NCI-H510A (cell line): ENCODE results near the gene CD300A.
"Not testable (repeated sequence)": the region's sequence is repeated elsewhere in the genome, so short reads cannot be mapped to it uniquely, and the experiment has no call there.

Experiments used
- DNase-seq: peaks from one replicate; lab custom pipeline; 2025; lab: John Stamatoyannopoulos, UW

Gene CD300A

DNA sequence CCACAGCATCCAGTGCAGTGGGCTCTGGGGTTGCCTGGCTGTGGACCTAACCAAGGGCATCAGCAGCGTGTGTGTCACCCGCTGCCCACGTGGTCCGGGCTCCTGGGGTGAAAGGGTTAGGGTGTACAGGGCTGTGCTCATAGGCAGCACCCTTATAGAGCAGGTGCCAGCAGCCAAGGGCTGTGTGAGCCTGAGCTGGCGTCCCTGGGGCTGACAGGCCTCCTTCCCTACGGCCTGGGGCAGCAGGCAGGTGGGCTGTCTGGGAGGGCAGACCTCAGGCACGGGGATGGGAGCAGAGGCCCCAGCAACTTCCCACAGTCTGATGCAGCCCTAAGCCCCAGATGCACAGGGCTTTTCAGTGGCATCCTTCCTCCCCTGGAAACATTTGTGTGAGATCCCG, 13.9 kb downstream of the CD300A start:
- DNase-seq = no peak

DNA sequence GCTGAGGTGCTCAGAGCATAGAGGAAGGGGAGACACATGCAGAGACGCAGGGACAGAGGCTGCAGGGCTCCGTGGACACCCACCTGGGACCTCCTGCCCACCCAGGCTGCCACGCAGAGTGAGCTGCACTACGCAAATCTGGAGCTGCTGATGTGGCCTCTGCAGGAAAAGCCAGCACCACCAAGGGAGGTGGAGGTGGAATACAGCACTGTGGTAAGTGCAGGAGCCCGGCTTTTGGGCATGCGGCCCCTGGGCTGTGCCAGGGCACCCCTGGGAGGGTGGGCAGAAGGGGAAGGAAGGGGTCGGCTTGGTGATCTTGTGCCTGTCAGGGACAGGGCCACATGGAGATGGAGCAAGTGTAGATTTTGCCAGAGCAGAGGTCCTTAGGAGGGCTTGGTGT, 15.2 kb downstream of the CD300A start:
- no peak for DNase-seq

DNA sequence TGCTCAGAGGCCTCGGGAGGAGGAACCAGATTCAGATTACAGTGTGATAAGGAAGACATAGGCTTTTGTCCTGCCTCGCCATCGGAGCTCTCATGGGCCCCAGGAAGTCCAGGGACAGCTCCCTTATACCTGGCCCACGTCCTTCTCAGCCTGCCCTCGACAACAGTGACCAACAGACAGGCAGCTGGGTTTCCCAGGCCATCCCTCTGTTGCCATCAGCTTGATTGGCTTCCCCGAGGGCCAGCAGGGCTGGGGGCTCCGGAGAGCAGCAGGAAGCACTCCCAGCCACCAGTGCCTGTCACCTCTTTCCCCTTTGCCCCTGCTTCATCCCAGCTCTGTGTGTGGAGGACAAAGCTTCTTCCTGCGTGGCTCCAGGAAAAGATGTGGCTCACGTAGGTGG, 17.6 kb downstream of the CD300A start:
- DNase-seq = no peak

DNA sequence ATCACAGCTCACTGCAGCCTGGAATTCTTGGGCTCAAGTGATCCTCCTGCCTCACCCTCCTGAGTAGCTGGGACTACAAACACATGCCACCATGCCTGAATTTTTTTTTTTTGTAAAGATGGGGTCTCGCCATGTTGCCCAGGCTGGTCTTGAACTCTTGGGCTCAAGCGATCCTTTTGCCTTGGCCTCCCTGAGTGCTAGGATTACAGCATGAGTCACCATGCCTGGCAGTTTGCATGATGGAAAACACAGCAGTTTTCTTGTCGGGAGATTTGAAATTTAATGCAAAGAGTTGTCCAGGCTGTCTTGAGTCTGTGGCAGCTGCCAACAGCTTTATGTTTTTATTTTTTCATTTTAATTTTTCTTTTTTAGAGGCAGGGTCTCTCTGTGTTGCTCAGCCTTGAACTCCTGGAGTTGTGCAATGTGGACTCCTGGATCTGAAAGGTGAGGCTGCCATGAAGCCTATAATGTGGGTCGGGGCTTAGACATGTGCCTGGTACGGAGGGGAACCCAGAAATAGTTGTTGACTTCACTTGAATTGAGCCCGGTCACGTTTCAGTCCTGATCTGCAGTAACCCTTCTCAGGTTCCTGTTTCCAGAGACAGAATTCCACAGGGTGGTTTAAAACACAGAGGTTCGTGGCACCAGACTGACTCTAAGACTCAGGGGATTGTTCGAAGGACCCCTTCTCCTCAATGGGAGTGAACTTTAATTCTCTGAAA, 18.7 kb downstream of the CD300A start:
- DNase-seq = no peak

DNA sequence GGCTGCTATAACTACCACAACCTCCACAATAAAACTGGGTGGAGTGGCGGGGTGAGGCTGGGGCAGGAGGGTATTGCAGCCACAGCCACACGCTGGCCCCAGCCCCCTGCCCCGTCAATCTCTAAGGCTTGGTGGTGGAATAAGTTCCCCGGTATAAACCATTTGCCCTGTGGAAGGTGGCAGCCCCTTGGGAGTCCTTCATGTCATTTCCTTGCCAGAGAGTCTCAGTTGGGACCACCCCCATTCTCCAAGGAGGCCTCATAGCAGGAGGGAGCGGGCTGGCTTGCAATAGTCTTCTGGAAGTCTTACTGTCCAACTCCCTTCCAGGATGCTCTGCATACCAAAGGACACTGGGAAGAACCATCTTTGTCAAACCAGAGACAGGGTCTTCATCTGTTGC, 19.4 kb downstream of the CD300A start:
- DNase-seq = no peak

DNA sequence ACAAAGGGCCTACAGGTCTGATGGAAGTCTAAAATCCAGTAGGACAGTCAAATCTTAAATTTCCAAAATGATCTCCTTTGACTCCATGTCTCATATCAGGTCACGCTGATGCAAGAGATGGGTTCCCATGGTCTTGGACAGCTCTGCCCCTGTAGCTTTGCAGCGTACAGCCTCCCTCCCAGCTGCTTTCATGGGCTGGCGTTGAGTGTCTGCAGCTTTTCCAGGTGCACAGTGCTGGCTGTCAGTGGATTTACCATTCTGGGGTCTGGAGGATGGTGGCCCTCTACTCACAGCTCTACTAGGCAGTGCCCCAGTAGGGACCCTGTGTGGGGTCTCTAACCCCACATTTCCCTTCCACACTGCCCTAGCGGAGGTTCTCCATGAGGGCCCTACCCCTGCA, 21.8 kb downstream of the CD300A start:
- not testable (repeated sequence) for DNase-seq

DNA sequence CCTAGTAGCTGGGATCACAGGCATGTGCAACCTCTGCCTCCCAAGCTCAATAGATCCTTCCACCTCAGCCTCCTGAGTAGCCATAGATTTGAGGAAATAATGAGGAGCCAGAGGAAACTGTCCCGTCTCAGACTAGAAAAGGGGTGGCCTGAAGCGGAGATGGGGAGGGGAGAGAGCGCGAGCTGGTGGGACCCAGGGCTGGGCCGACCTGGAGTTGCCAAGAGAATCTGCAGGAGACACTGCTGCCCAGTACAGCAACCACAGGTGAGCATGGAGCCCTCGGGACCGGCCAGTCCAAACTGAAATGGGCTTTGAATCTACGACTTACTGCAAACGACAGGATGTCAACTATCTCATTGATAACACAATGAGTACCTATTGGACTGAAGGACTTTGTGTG, 24.3 kb downstream of the CD300A start:
- DNase-seq = no peak

DNA sequence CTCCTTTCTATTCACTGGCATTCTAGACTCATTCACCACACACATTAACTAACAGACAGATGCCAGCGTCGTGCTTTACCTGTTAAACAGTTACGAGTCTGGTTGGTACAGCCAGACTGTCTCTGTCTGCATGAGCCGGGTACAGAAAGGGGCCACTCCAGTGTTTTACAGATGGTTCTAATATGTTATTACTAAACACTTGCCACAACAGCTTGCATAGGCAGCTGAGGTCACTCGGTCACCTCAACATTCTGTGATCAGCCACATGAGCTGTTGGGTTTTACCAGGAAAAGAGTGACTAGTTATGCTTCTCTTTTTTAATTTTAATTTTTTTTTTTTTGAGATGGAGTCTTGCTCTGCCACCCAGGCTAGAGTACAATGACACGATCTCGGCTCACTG, 25.2 kb downstream of the CD300A start:
- no peak for DNase-seq

DNA sequence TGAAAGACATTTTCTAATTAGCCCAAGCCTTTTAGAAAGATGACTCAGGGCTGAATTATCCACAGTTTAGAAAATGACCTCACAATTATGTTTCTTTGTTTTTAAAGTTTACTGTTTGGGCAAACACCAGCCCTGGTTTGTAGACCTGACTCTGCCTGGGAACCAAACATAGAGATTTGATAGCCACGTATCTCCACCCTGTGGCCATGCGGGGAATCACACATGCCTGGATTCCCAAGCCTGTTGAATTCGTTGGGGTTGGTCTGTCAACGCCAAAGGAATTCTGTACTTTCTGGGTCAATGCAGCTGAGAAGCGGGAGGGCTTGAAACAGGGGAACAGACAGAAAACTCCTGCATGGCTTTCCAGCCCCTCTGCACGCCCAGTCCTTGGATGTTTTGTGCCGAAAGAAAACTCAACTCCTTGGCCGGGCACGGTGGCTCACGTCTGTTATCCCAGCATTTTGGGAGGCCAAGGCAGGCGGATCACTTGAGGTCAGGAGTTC, 26.9 kb downstream of the CD300A start:
- DNase-seq = no peak

DNA sequence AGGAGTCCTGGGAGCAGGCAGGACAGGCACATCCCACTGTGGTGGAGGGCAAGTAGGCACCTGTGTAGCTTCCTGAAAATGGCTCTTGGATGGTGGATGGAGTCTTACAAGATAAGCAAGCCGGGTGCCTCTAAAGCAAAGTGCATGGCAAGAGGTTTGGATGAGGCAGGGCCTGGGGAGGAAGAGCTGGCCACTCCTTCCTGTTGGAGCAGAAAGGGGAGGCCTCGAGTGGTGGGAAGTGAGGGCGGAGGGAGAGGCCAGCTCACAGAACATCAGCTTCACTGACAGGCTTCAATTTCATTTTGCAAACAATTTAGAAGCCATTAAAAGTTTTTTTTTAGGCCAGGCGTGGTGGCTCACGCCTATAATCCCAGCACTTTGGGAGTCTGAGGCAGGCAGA, 31.0 kb downstream of the CD300A start:
- no peak for DNase-seq

DNA sequence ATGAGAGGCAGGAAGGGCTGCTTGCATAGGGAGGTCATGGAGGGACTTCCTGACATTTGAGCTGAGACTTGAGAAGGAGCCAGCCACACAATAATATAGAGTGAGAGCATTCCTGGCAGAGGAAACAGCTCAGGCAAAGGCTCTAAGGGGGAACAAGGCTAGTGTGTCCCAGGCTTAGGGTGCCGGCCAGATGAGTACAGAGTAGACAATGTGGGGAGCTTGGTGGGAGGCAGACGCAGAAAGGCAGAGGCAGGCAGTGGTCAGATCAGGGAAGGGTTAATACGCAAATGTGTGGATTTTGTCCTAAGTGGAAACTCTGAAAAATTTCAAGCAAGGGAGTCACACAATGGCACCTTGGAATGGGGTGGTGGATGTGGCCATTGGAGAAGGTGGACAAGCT, 33.6 kb downstream of the CD300A start:
- DNase-seq = no peak

DNA sequence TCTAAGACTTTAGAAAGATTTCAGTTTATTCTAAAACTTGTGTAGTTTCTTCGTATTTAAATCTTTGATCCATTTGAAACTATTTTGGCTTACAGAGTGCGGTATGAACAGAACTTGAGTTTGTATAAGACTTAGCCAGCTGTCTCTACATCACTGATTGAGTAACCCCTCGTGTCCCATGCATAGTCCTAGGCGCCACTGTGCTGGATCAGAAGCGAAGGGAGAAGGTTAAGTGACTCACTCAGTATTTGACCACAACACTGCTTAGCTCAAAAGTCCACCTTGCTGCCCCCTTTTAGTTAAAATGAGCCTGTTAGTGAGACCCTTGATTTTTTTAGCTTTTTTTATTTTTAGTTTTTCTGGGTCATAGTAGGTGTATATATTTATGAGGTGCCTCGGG, 36.4 kb downstream of the CD300A start:
- DNase-seq = no peak

DNA sequence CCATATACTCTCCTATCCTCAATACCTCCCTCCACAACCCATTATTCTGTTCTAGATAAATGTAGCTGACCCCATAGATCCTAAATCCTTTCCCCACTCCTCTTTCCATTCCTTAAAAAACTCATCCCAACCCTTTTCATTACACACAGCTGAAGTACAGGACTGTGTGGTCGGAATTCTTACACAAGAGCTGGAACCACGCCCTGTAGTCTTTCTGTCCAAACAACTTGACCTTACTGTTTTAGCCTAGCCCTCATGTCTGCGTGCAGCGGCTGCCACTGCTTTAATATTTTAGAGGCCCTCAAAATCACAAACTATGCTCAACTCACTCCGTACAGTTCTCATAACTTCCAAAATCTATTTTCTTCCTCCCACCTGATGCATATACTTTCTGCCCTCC, 37.5 kb downstream of the CD300A start:
- not testable (repeated sequence) for DNase-seq

DNA sequence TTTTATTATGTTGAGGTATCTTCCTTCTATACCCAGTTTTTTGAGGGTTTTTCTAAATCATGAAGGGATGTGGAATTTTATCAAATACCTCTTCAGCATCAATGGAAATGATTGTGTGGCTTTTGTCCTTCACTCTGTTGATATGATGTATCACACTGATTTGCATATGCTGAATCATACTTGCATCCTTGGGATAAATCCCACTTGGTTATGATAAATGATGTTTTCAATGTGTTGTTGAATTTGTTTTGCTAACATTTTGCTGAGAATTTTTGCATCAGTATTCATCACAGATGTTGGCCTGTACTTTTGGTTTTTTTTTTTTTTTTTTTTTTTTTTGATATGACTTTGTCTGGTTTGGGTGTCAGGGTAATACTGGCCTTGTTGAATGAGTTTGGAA, 41.7 kb downstream of the CD300A start:
- no peak for DNase-seq

DNA sequence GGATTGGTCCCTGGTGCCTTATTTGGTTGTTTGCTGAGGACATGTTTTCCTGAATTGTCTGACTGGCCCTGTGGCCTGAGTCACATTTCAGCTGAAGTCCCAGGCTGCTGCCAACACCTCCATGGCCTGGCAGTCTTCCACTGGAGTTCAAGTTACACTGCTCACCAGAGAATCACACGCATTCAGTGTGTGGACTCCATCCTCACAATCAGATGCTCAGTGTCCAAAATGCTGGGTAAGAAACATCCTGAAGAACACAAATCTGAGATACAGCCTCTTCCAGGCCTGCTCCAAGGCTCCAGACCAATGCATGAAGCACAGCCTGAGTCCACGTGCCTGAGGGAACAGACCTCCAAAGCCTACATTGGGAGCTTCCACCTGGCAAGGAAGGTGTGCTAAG, 45.6 kb downstream of the CD300A start:
- DNase-seq = no peak

DNA sequence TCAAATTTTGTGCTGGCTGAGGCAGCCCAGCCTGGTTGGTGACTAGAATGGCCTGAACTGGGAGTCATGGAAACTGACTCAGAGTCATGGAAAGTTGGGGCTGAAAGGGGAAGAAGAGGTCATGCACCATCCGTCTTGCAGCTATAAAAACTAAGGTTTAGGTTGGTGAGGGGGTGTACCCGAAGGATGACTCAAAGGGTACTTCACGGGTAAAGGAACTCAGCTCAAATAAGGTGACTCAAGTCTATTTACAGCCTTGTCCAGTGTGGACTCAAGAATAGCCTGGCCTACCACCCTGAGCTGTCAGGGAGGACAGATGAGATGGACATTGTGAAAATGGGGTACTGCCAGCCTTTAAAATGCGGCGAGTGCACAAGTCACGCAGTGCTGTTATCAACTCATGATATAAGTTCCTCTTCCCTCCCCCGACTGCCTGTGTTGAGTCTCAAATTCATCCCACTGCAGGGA, 46.2 kb downstream of the CD300A start:
- no peak for DNase-seq

DNA sequence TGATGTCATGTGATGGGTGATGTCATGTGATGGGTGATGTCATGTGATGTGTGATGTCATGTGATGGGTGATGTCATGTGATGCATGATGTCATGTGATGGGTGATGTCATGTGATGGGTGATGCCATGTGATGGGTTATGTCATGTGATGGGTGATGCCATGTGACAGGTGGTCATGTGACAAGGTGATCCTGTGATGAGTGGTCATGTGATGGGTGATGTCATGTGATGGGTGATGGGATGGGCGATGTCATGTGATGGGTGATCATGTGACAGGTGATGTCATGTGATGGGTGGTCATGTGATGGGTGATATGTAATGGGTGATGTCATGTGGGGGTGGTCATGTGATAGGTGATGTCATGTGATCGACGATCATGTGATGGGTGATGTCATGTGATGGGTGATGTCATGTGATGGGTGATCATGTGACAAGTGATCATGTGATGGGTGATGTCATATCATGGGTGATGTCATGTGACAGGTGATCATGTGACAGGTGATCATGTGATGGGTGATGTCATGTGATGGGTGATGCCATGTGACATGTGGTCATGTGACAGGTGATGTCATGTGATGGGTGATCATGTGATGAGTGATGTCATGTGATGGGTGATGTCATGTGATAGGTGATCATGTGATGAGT, 47.7 kb downstream of the CD300A start:
- DNase-seq = no peak

DNA sequence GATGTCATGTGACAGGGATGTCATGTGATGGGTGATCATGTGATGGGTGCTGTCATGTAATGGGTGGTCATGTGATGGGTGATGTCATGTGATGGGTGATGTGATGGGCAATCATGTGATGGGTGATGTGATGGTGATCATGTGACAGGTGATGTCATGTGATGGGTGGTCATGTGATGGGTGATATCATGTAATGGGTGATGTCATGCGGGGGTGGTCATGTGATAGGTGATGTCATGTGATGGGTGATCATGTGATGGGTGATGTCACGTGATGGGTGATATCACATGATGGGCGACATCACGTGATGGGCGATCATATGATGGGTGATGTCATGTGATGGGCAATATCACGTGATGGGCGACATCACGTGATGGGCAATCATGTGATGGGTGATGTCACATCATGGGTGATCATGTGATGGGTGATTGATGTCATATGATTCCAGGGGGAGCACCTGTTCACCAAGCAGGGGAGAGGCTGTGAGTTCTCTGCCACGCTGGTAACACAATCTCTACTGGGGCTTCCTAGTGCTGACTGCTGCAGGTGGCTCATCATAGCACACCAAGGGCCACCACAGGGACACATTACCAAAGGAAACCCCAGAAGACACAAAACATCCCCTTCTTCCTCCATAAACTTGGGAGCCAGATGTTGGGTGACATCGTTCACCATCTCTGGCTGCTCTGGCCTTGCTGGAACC, 48.3 kb downstream of the CD300A start:
- no peak for DNase-seq

DNA sequence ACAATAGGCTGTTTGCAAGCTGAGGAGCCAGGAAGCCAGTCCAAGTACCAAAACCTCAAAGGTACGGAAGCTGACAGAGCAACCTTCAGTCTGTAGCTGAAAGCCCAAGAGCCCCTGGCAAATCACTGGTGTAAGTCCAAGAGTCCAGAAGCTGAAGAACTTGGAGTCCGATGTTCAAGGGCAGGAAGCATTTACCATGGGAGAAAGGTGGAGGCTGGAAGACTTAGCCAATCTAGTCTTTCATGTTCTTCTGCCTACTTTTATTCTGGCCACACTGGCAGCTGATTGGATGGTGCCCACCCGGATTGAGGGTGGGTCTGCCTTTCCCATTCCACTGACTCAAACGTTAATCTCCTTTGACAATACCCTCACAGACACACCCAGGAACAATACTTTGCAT, 49.5 kb downstream of the CD300A start:
- no peak for DNase-seq

DNA sequence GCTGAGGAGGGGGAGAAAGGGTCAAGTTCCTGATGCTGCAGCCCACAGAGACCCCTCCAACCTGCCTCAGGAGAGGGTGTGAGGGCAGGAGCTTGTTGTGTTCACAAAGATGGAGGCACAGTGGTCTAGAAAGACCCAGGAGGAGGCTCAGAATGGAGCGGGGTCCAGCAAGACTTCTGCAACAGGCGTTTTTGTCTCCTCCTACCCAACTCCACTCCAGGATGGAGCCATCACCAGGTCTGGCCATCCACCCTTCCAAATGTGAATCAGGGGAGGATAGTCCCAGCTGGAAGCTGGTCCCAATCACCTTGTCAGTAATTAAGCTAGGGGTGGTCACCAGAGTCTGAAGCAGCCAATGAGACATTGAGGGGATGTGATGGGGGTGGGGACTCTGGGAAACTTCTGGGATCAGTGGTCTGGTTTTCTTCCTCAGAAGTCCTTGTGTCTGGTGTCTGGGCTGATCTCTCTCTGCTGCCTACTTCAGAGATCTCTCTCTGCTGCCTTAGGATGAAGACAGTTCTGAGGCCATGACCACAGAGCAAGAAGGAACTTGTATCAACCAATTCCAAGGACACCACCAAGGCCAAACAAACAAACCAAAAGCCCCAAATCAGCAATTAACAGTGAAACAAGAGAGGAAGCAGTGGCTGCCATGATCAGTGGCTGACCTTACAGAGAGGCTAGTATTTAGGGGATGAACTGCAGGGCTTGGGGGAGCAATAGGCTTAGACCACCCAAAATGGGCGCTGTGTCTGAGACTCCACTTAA, 50.3 kb downstream of the CD300A start:
- no peak for DNase-seq

DNA sequence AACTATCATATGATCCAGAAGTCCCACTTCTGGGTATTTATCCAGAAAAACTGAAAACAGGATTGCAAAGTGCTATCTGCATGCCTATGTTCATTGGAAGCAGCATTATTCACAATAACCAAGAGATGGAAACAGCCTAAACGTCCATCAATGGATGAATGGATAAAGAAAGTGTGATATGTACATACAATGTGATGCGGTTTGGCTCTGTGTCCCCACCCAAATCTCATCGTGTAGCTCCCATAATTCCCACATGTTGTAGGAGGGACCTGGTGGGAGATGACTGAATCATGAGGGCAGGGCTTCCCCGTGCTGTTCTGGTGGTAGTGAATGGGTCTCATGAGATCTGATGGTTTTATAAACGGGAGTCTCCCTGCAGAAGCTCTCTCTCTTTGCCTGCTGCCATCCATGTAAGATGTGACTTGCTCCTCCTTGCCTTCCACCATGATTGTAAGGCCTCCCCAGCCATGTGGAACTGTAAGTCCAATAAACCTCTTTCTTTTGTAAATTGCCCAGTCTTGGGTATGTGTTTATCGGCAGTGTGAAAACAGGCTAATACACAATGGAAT, 52.1 kb downstream of the CD300A start:
- not testable (repeated sequence) for DNase-seq

DNA sequence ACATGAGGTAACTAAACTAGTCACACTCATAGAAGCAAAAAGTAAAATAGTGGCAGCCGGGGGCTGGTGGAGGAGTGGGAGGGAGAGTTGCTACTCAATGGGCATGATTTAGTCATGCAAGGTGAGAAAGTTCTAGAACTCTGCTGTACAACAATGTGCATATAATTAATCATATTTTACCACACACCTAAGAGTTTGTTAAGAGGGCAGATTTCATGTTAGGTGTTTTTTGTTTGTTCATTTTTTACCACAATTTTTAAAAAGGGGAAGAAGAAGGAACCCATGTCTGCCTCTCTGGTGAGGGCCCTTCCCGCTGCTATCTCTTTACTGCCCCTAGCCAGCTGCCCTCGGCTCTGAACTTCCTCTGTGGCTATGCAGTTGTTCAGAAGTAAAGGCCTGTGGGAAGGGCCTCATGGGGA, 53.6 kb downstream of the CD300A start:
- DNase-seq = no peak
